GM18505 (cell line): ENCODE measurements around the gene POU2F1.
"Not testable (repeated sequence)": the region's sequence is repeated elsewhere in the genome, so short reads cannot be mapped to it uniquely, and the experiment has no call there.

Experiments
- ATAC-seq: cut with Tn5 transposase; IDR thresholded peaks from one replicate; pipeline ENCODE4 v1.9.1; 2021; ENCODE audit not compliant: unreplicated experiment
- POLR2A ChIP-seq: IDR thresholded peaks from 4 replicates; pipeline ENCODE4 v1.6.1; 2011; ENCODE audit warnings: borderline replicate concordance; ENCODE audit not compliant: insufficient read depth, insufficient read length; ENCODE audit errors: extremely low read depth

POU2F1 gene

GRCh38 chr1:167196166-167196565 is 24.5 kb upstream of the POU2F1 start:
- no peak for TF ChIP-seq POLR2A
- ATAC-seq: no peak

DNA sequence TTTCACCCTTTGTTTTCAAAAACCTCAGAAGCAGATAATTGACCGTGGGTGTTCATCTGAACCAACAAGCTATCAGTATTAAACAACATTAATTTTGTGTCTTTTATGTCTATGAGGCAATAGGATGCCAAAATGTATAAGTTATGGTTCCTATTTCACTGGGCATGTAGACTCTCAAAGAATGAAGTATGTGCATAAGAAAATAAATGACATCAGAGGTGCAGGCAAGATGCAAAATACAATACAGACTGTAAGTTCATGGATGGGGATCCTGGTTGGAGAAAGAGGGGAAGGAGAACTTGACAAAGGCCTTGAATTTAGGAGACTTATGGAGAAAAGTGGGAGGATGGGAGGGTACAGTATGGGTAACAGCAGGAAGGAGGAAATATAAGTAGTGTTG is 23.4 kb upstream of the POU2F1 start:
- ATAC-seq: no peak
- no peak for TF ChIP-seq POLR2A

- no peak for TF ChIP-seq POLR2A
- ATAC-seq: no peak
Observed at GRCh38 chr1:167197692-167198091, 23.0 kb upstream of the POU2F1 start.

DNA sequence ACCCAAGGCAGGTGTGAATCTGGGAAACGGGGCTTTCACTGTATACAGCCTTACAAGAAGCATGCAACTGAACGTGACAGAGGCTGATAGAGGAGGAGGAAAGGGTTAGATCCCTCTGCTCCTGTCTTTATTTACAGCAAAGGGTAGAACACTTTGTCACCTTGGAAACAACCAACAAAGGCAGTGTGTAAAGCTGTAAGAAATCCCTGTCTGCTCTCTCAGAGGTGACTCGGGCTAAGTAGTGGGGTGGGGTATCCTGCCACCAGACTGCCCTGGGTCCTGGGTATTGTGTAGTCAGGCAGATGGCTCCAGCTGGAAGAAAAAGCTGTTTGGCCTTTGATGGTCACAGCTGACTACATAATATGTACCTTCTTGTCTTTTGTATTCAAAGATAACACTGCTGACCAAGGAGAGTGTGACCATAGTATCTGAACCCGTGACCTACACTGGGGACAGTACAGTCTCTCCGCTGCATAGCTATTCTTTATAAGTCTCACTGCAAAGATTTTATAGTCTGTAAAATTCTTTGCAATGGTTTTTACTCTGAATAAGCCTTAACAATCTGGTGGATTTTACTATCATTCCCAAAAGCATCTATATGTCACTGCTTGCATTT is 22.1 kb upstream of the POU2F1 start:
- TF ChIP-seq POLR2A: no peak
- no peak for ATAC-seq

- no peak for TF ChIP-seq POLR2A
Observed at GRCh38 chr1:167199656-167200055, 21.0 kb upstream of the POU2F1 start.

GRCh38 chr1:167200272-167200671 is 20.4 kb upstream of the POU2F1 start:
- no peak for ATAC-seq
- no peak for TF ChIP-seq POLR2A

More at GRCh38 chr1:167199656-167200055, 21.0 kb upstream of the POU2F1 start:
- no peak for ATAC-seq

- TF ChIP-seq POLR2A: no peak
- ATAC-seq: no peak
Observed at GRCh38 chr1:167200749-167201148, 19.9 kb upstream of the POU2F1 start.

GRCh38 chr1:167202049-167202448 is 18.6 kb upstream of the POU2F1 start:
- no peak for ATAC-seq
- no peak for TF ChIP-seq POLR2A

DNA sequence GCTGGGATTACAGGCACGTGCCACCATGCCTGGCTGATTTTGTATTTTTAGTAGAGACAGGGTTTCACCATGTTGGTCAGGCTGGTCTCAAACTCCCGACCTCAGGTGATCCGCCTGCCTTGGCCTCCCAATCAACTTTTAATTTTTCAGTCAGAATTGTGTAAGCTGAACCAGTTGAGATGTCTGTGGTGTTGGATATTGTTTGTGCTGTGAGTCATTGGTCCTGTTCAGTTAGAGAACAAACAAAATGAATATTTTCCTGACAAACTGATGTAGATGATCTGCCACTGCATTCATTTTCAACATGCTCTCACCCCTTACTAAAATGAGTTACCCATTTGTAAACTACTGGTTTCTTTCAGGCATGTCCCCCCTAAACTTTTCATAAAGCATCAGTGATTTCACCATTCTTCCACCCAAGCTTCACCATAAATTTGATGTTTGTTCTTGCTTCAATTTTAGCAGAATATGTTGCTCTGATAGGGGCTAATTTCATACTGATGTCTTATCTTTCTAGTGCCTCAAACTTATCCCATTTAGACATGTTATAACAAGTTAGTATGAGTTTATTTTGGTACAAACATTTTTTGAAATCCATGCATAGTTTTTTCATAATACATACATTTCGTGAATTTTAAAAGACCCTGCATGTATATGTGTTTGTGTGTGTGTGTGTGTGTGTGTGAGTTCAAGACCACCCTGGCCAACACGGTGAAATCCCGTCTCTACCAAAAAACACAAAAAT is 15.2 kb upstream of the POU2F1 start:
- ATAC-seq: not testable (repeated sequence)

- no peak for ATAC-seq
Observed at GRCh38 chr1:167206166-167206835, 14.4 kb upstream of the POU2F1 start.

GRCh38 chr1:167207940-167208623 is 12.6 kb upstream of the POU2F1 start:
- no peak for ATAC-seq
- TF ChIP-seq POLR2A: no peak

More at GRCh38 chr1:167206166-167206835, 14.4 kb upstream of the POU2F1 start:
- no peak for TF ChIP-seq POLR2A

DNA sequence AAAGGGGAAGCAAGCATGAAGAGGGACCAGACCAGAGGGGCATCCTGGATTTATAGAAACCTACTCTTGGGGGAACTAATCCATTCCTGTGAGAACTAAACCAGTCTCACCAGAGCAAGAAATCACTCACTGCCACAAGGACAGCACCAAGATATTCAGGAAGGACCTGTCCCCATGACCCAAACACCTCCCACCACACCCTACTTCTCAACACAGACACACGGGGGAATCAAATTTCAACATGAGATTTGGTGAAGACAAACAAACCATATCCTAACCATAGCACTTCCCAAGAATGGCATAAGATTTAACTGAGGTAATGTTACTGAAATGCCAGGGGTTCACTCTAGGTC is 12.1 kb upstream of the POU2F1 start:
- no peak for ATAC-seq
- TF ChIP-seq POLR2A: no peak

- no peak for TF ChIP-seq POLR2A
- no peak for ATAC-seq
Observed at GRCh38 chr1:167209044-167209443, 11.6 kb upstream of the POU2F1 start.
